Measurements from ENCODE around the gene LCE3A. TPM values are rescaled to one million over a fixed set of nuclear protein-coding genes. Genes with fewer than 3 reads are reported as not detected.

Gene LCE3A
- total and polyA plus RNA-seq, 12 donors = not detected

- intact Hi-C loops (cut with DNase I) = no loop called here
- Histone ChIP-seq H3K27me3 (no peaks in the 10 kb centered on the region), H3K36me3 (replicated peaks in 1 of 2) (no peaks in the 10 kb centered on the region), H3K4me3 (no peak overlapping the region), H3K9me3 (replicated peaks in 1 of 3) (no peaks in the 10 kb centered on the region), H3K27ac (no peak overlapping the region), H3K4me1 (replicated peaks in 1 of 2) (no peaks in the 10 kb centered on the region)
- no peak for DNase-seq
- TF ChIP-seq POLR2A (IDR thresholded peaks at IDR 0.05) (no peak), CTCF (IDR thresholded peaks at IDR 0.05) (no peak)
- WGBS, 4 donors = 38 to 49% (median 41%) methylated on average over 3 of the region's 3 CpGs
Measured at GRCh38 chr1:152645146-152645545, 22.2 kb upstream of the LCE3A start.

- Histone ChIP-seq H3K9me3 (replicated peaks in 1 of 3) (no peaks in the 10 kb centered on the region), H3K36me3 (replicated peaks in 1 of 2) (no peaks in the 10 kb centered on the region), H3K27ac (no peak overlapping the region), H3K27me3 (no peaks in the 10 kb centered on the region), H3K4me3 (no peak overlapping the region), H3K4me1 (replicated peaks in 1 of 2) (no peaks in the 10 kb centered on the region)
- intact Hi-C loops (cut with DNase I) = no loop called here
- no peak for DNase-seq
- WGBS, 4 donors = 48 to 63% (median 50%) methylated on average over 3 of the region's 3 CpGs
- TF ChIP-seq CTCF (IDR thresholded peaks at IDR 0.05) = no peak
- no peak for TF ChIP-seq POLR2A (IDR thresholded peaks at IDR 0.05)
Measured at GRCh38 chr1:152643945-152644344, 21.0 kb upstream of the LCE3A start.

GRCh38 chr1:152640351-152640750 is 17.4 kb upstream of the LCE3A start:
- WGBS, 4 donors = 55 to 83% (median 77%) methylated on average over 1 of the region's 1 CpG
- Histone ChIP-seq H3K4me3 (no peak overlapping the region), H3K27ac (no peak overlapping the region), H3K27me3 (no peaks in the 10 kb centered on the region), H3K9me3 (replicated peaks in 1 of 3) (no peaks in the 10 kb centered on the region), H3K36me3 (replicated peaks in 1 of 2) (no peaks in the 10 kb centered on the region), H3K4me1 (replicated peaks in 1 of 2) (no peaks in the 10 kb centered on the region)
- no peak for DNase-seq
- intact Hi-C loops (cut with DNase I) = no loop called here
- TF ChIP-seq CTCF (IDR thresholded peaks at IDR 0.05) (no peak), POLR2A (IDR thresholded peaks at IDR 0.05) (no peak)

- no peaks in the 10 kb centered on the region for H3K36me3 ChIP-seq (replicated peaks in 1 of 2)
- H3K9me3 ChIP-seq (replicated peaks in 1 of 3) = no peaks in the 10 kb centered on the region
- no peak for TF ChIP-seq POLR2A (IDR thresholded peaks at IDR 0.05)
- TF ChIP-seq CTCF (IDR thresholded peaks at IDR 0.05) = no peak
Measured at GRCh38 chr1:152630596-152630995, 7.7 kb upstream of the LCE3A start.

More at GRCh38 chr1:152630596-152630995, 7.7 kb upstream of the LCE3A start:
- DNase-seq = no peak
- Histone ChIP-seq H3K4me1 (replicated peaks in 1 of 2) (no peaks in the 10 kb centered on the region), H3K27ac (no peak overlapping the region), H3K4me3 (no peak overlapping the region), H3K27me3 (no peaks in the 10 kb centered on the region)
- intact Hi-C loops (cut with DNase I) = no loop called here
- 80 to 92% (median 88%) methylated on average over 3 of the region's 3 CpGs for WGBS, 4 donors

All from adrenal gland (tissue), 12 donors.